HG02973 (cell line): ENCODE results near the gene ZBTB5.
A peak's percentile ranks its signal among the peaks of the same experiment; 100 is the strongest.
"Not testable (repeated sequence)": the region's sequence is repeated elsewhere in the genome, so short reads cannot be mapped to it uniquely, and the experiment has no call there.

ENCODE experiments used
- ATAC-seq: cut with Tn5 transposase; IDR thresholded peaks from one replicate; pipeline ENCODE4 v1.9.1; 2021; ENCODE audit warnings: moderate library complexity; ENCODE audit not compliant: unreplicated experiment

The ZBTB5 gene

GRCh38 chr9:37407468-37407867 is 57.8 kb downstream of the ZBTB5 start:
- no peak for ATAC-seq

- no peak for ATAC-seq
Observed at GRCh38 chr9:37406603-37407401, 58.4 kb downstream of the ZBTB5 start.

GRCh38 chr9:37405764-37406380 is 59.4 kb downstream of the ZBTB5 start:
- ATAC-seq: no peak

- ATAC-seq: no peak
Observed at GRCh38 chr9:37405350-37405749, 59.9 kb downstream of the ZBTB5 start.

GRCh38 chr9:37404590-37404989 is 60.7 kb downstream of the ZBTB5 start:
- no peak for ATAC-seq

- ATAC-seq: no peak
Observed at GRCh38 chr9:37399336-37399735, 65.9 kb downstream of the ZBTB5 start.

- no peak for ATAC-seq
Observed at GRCh38 chr9:37398464-37399025, 66.7 kb downstream of the ZBTB5 start.

GRCh38 chr9:37397948-37398347 is 67.3 kb downstream of the ZBTB5 start:
- not testable (repeated sequence) for ATAC-seq

GRCh38 chr9:37395663-37396062 is 69.6 kb downstream of the ZBTB5 start:
- no peak for ATAC-seq

- ATAC-seq: no peak
Observed at GRCh38 chr9:37395229-37395628, 70.0 kb downstream of the ZBTB5 start.

- ATAC-seq: no peak
Observed at GRCh38 chr9:37392272-37392671, 73.0 kb downstream of the ZBTB5 start.

GRCh38 chr9:37390759-37391158 is 74.5 kb downstream of the ZBTB5 start:
- ATAC-seq: peak; percentile 88
